Vagina (tissue), 2 donors: Measurements from ENCODE around the gene UBR4.

Source experiments
- CTCF ChIP-seq, 3 experiments: fragments of 450-650 bp in 2 of 3; fragments of 200-600 bp in 1 of 3; sonication (generic) in 1 of 3; IDR thresholded peaks; one replicate each; pipeline ENCODE4 v1.5.1; 2017 to 2019; ENCODE audit warnings: antibody characterized with exemption in 3 of 3, mild to moderate bottlenecking in 2 of 3, moderate library complexity in 2 of 3
- POLR2A ChIP-seq, 2 donors: fragments of 450-650 bp; IDR thresholded peaks; one replicate each; pipeline ENCODE4 v1.6.1; 2017; ENCODE audit warnings: antibody characterized with exemption in 2 of 2, mild to moderate bottlenecking in 2 of 2, moderate library complexity in 2 of 2
- POLR2AphosphoS5 ChIP-seq, 2 donors: sonication (generic); formaldehyde crosslinking; IDR thresholded peaks; one replicate each; pipeline ENCODE4 v1.9.0; 2017; ENCODE audit warnings: antibody characterized with exemption in 2 of 2, mild to moderate bottlenecking in 2 of 2, low read depth in 1 of 2; ENCODE audit not compliant: insufficient read depth in 1 of 2

- TF ChIP-seq CTCF (IDR thresholded peaks at IDR 0.05) = no peak
- no peak for TF ChIP-seq POLR2AphosphoS5 (IDR thresholded peaks at IDR 0.05; ENCODE audit: insufficient read depth in 1 of 2, low read depth in 1 of 2)
- no peak for TF ChIP-seq POLR2A (IDR thresholded peaks at IDR 0.05)
These were observed 12.5 kb upstream of the UBR4 start for GRCh38 chr1:19222573-19222972.
